ENCODE measurements around the gene AGAP3. TPM values are rescaled to one million over a fixed set of nuclear protein-coding genes. Genes with fewer than 3 reads are reported as not detected.

Gene AGAP3
- total RNA-seq, 1 experiment from 2014 or later: 1.6 TPM

- H3K27me3 ChIP-seq (ENCODE audit: low read length): no peaks in the 10 kb centered on the region
- no peak overlapping the region for H3K4me2 ChIP-seq (ENCODE audit: low read depth, low read length, poor library complexity, severe bottlenecking)
- H3K4me3 ChIP-seq (ENCODE audit: low read length): no peak overlapping the region
- no peak overlapping the region for H2AFZ ChIP-seq (ENCODE audit: low read length)
- no peaks in the 10 kb centered on the region for H4K20me1 ChIP-seq (ENCODE audit: insufficient read depth, low read depth, low read length)
- no peak for DNase-seq
- no peaks in the 10 kb centered on the region for H3K79me2 ChIP-seq (ENCODE audit: low read length)
- no peaks in the 10 kb centered on the region for H3K36me3 ChIP-seq (ENCODE audit: insufficient read depth, low read length)
- no peaks in the 10 kb centered on the region for H3K9me2 ChIP-seq (replicated peaks; ENCODE audit: insufficient read depth, low read length)
- H3K27ac ChIP-seq (ENCODE audit: low read length): no peak overlapping the region
- no peaks in the 10 kb centered on the region for H3K9me3 ChIP-seq (ENCODE audit: low read length)
- H3K9ac ChIP-seq (ENCODE audit: low read length): no peak overlapping the region
- H3K4me1 ChIP-seq (ENCODE audit: low read length): no peaks in the 10 kb centered on the region
Observed at GRCh38 chr7:151175047-151175792, 88.9 kb downstream of the AGAP3 start.

DNA sequence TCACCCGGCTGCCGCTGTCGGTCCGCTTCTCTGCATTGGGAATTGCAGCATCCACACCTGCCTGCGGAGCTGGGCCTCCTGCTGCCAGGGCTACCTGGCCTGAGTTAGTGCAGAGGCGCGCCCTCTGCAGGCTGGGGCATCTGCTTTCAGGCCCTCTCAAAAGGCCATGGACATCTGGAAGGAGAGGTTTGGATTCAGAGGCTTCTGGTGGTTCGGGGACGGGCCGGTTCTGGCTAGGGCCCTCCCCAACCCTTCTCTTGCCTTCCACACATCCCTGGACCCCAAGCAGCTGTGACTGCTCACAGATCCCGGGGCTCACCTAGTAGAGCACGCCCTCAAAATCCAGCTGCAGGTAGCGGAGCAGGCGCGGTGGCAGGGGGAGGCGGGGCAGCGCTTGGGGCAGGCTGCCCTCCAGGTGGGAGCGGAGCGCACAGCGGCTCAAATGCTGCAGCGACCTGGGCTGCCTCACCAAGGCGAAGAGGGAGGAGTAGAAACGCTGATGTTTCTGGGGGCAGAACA lies 89.6 kb downstream of the AGAP3 start:
- H3K9me3 ChIP-seq (ENCODE audit: low read length): no peaks in the 10 kb centered on the region
- no peaks in the 10 kb centered on the region for H4K20me1 ChIP-seq (ENCODE audit: insufficient read depth, low read depth, low read length)
- H3K79me2 ChIP-seq (ENCODE audit: low read length): no peaks in the 10 kb centered on the region
- no peak overlapping the region for H3K9ac ChIP-seq (ENCODE audit: low read length)
- DNase-seq: no peak
- H2AFZ ChIP-seq (ENCODE audit: low read length): no peak overlapping the region
- H3K36me3 ChIP-seq (ENCODE audit: insufficient read depth, low read length): no peaks in the 10 kb centered on the region
- no peaks in the 10 kb centered on the region for H3K4me1 ChIP-seq (ENCODE audit: low read length)
- H3K4me2 ChIP-seq (ENCODE audit: low read depth, low read length, poor library complexity, severe bottlenecking): no peak overlapping the region
- H3K4me3 ChIP-seq (ENCODE audit: low read length): no peak overlapping the region
- H3K9me2 ChIP-seq (replicated peaks; ENCODE audit: insufficient read depth, low read length): no peaks in the 10 kb centered on the region
- H3K27me3 ChIP-seq (ENCODE audit: low read length): no peaks in the 10 kb centered on the region
- no peak overlapping the region for H3K27ac ChIP-seq (ENCODE audit: low read length)

- H4K20me1 ChIP-seq (ENCODE audit: insufficient read depth, low read depth, low read length): no peaks in the 10 kb centered on the region
- H2AFZ ChIP-seq (ENCODE audit: low read length): no peak overlapping the region
- H3K36me3 ChIP-seq (ENCODE audit: insufficient read depth, low read length): no peaks in the 10 kb centered on the region
- no peaks in the 10 kb centered on the region for H3K9me3 ChIP-seq (ENCODE audit: low read length)
- H3K4me1 ChIP-seq (ENCODE audit: low read length): no peaks in the 10 kb centered on the region
- no peak overlapping the region for H3K27ac ChIP-seq (ENCODE audit: low read length)
- DNase-seq: no peak
- no peaks in the 10 kb centered on the region for H3K27me3 ChIP-seq (ENCODE audit: low read length)
- H3K9ac ChIP-seq (ENCODE audit: low read length): no peak overlapping the region
- no peak overlapping the region for H3K4me2 ChIP-seq (ENCODE audit: low read depth, low read length, poor library complexity, severe bottlenecking)
- H3K79me2 ChIP-seq (ENCODE audit: low read length): no peaks in the 10 kb centered on the region
- H3K9me2 ChIP-seq (replicated peaks; ENCODE audit: insufficient read depth, low read length): no peaks in the 10 kb centered on the region
- no peak overlapping the region for H3K4me3 ChIP-seq (ENCODE audit: low read length)
Observed at GRCh38 chr7:151176401-151176800, 90.1 kb downstream of the AGAP3 start.

GRCh38 chr7:151177310-151177709 lies 91.0 kb downstream of the AGAP3 start:
- no peaks in the 10 kb centered on the region for H3K9me3 ChIP-seq (ENCODE audit: low read length)
- no peaks in the 10 kb centered on the region for H3K27me3 ChIP-seq (ENCODE audit: low read length)
- H3K4me3 ChIP-seq (ENCODE audit: low read length): no peak overlapping the region
- H3K9ac ChIP-seq (ENCODE audit: low read length): no peak overlapping the region
- no peaks in the 10 kb centered on the region for H3K9me2 ChIP-seq (replicated peaks; ENCODE audit: insufficient read depth, low read length)
- no peaks in the 10 kb centered on the region for H3K4me1 ChIP-seq (ENCODE audit: low read length)
- no peaks in the 10 kb centered on the region for H3K79me2 ChIP-seq (ENCODE audit: low read length)
- H4K20me1 ChIP-seq (ENCODE audit: insufficient read depth, low read depth, low read length): no peaks in the 10 kb centered on the region
- H3K4me2 ChIP-seq (ENCODE audit: low read depth, low read length, poor library complexity, severe bottlenecking): no peak overlapping the region
- no peak overlapping the region for H3K27ac ChIP-seq (ENCODE audit: low read length)
- DNase-seq: no peak
- no peak overlapping the region for H2AFZ ChIP-seq (ENCODE audit: low read length)
- H3K36me3 ChIP-seq (ENCODE audit: insufficient read depth, low read length): no peaks in the 10 kb centered on the region

DNA sequence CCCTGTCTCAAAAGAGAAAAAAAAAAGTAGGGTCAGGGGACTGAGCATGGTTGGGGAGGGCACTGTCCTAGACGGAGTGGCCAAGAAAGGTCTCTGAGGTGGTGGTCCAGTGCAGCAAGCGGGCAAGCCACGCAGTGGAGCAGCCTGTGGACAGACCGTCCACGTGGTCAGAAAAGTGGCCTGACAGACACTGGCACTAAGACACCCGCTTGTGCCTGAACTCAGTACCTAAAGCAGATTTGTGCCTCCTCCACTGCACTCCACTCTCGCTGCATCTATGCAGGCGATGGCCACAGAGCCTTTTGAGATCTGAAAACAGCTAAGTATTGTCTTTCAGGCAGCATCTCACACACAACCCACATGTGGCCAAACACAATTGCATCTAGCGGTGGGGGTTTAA lies 92.0 kb downstream of the AGAP3 start:
- DNase-seq: no peak
- Histone ChIP-seq H3K4me1 (ENCODE audit: low read length) (no peaks in the 10 kb centered on the region), H3K27me3 (ENCODE audit: low read length) (no peaks in the 10 kb centered on the region), H3K9ac (ENCODE audit: low read length) (no peak overlapping the region), H3K79me2 (ENCODE audit: low read length) (no peaks in the 10 kb centered on the region), H3K9me2 (replicated peaks; ENCODE audit: insufficient read depth, low read length) (no peaks in the 10 kb centered on the region), H3K36me3 (ENCODE audit: insufficient read depth, low read length) (no peaks in the 10 kb centered on the region), H2AFZ (ENCODE audit: low read length) (no peak overlapping the region), H3K4me3 (ENCODE audit: low read length) (no peak overlapping the region), H3K9me3 (ENCODE audit: low read length) (no peaks in the 10 kb centered on the region), H4K20me1 (ENCODE audit: insufficient read depth, low read depth, low read length) (no peaks in the 10 kb centered on the region), H3K27ac (ENCODE audit: low read length) (no peak overlapping the region), H3K4me2 (ENCODE audit: low read depth, low read length, poor library complexity, severe bottlenecking) (no peak overlapping the region)

- H3K36me3 ChIP-seq (ENCODE audit: insufficient read depth, low read length): no peaks in the 10 kb centered on the region
- H3K27me3 ChIP-seq (ENCODE audit: low read length): no peaks in the 10 kb centered on the region
Observed at GRCh38 chr7:151178831-151179230, 92.6 kb downstream of the AGAP3 start.

DNA sequence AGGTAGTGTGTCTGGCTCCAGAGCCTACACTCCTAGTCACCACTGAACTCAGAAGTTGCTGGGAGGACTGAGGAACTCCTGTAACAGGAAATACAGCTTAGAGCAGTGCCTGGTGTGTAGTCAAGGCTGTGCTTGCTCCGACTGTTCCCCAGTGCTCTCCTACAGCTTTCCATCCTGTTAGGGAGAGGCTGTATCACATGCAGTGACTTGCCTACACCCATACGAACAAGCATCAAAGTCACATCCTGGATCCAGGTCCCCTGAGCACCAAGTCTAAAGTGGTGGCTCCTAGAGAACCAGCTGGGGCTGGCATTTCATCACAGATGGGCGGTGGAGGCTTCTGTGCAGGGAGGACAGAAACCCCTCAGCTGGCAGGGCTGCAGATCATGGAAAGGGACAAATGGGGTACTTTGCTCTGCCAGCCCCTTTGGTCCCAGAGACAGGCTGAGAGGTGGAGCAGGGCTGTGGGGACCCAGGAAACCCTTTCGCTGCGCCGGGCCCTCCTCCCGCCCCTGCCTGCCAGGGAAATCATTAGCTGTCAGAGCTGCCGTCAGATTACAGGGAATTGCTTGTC lies 93.1 kb downstream of the AGAP3 start:
- no peaks in the 10 kb centered on the region for H3K4me1 ChIP-seq (ENCODE audit: low read length)
- H3K9ac ChIP-seq (ENCODE audit: low read length): no peak overlapping the region
- H3K4me2 ChIP-seq (ENCODE audit: low read depth, low read length, poor library complexity, severe bottlenecking): no peak overlapping the region
- no peak overlapping the region for H3K4me3 ChIP-seq (ENCODE audit: low read length)
- H3K36me3 ChIP-seq (ENCODE audit: insufficient read depth, low read length): no peaks in the 10 kb centered on the region
- no peaks in the 10 kb centered on the region for H3K79me2 ChIP-seq (ENCODE audit: low read length)
- H3K9me2 ChIP-seq (replicated peaks; ENCODE audit: insufficient read depth, low read length): no peaks in the 10 kb centered on the region
- H3K27me3 ChIP-seq (ENCODE audit: low read length): no peaks in the 10 kb centered on the region
- H3K9me3 ChIP-seq (ENCODE audit: low read length): no peaks in the 10 kb centered on the region
- H3K27ac ChIP-seq (ENCODE audit: low read length): no peak overlapping the region
- no peaks in the 10 kb centered on the region for H4K20me1 ChIP-seq (ENCODE audit: insufficient read depth, low read depth, low read length)
- no peak for DNase-seq
- no peak overlapping the region for H2AFZ ChIP-seq (ENCODE audit: low read length)

More at GRCh38 chr7:151178831-151179230, 92.6 kb downstream of the AGAP3 start:
- Histone ChIP-seq H3K9ac (ENCODE audit: low read length) (no peak overlapping the region), H3K9me3 (ENCODE audit: low read length) (no peaks in the 10 kb centered on the region), H3K9me2 (replicated peaks; ENCODE audit: insufficient read depth, low read length) (no peaks in the 10 kb centered on the region), H3K4me3 (ENCODE audit: low read length) (no peak overlapping the region), H3K4me1 (ENCODE audit: low read length) (no peaks in the 10 kb centered on the region), H4K20me1 (ENCODE audit: insufficient read depth, low read depth, low read length) (no peaks in the 10 kb centered on the region), H2AFZ (ENCODE audit: low read length) (no peak overlapping the region), H3K79me2 (ENCODE audit: low read length) (no peaks in the 10 kb centered on the region), H3K27ac (ENCODE audit: low read length) (no peak overlapping the region), H3K4me2 (ENCODE audit: low read depth, low read length, poor library complexity, severe bottlenecking) (no peak overlapping the region)
- DNase-seq: no peak

- no peaks in the 10 kb centered on the region for H4K20me1 ChIP-seq (ENCODE audit: insufficient read depth, low read depth, low read length)
- H3K36me3 ChIP-seq (ENCODE audit: insufficient read depth, low read length): no peaks in the 10 kb centered on the region
- H3K4me1 ChIP-seq (ENCODE audit: low read length): no peaks in the 10 kb centered on the region
- no peak for DNase-seq
- H3K9me3 ChIP-seq (ENCODE audit: low read length): no peaks in the 10 kb centered on the region
- no peak overlapping the region for H3K4me3 ChIP-seq (ENCODE audit: low read length)
- H3K9me2 ChIP-seq (replicated peaks; ENCODE audit: insufficient read depth, low read length): no peaks in the 10 kb centered on the region
- H3K9ac ChIP-seq (ENCODE audit: low read length): no peak overlapping the region
- H3K4me2 ChIP-seq (ENCODE audit: low read depth, low read length, poor library complexity, severe bottlenecking): no peak overlapping the region
- H3K27me3 ChIP-seq (ENCODE audit: low read length): no peaks in the 10 kb centered on the region
- H3K27ac ChIP-seq (ENCODE audit: low read length): no peak overlapping the region
- H2AFZ ChIP-seq (ENCODE audit: low read length): no peak overlapping the region
- no peaks in the 10 kb centered on the region for H3K79me2 ChIP-seq (ENCODE audit: low read length)
Observed at GRCh38 chr7:151179946-151180345, 93.7 kb downstream of the AGAP3 start.
